ENCODE results near the gene FOXD4.
"Not testable (repeated sequence)": the region's sequence is repeated elsewhere in the genome, so short reads cannot be mapped to it uniquely, and the experiment has no call there.

The FOXD4 gene

GRCh38 chr9:117995-118467 is at the start of gene FOXD4:
TSS of gene FOXD4 (minus strand) at chr9:118417. CDS start at chr9:118119, 298 bp downstream.
- not testable (repeated sequence) for DNase-seq (ENCODE audit: low spot score)

DNA sequence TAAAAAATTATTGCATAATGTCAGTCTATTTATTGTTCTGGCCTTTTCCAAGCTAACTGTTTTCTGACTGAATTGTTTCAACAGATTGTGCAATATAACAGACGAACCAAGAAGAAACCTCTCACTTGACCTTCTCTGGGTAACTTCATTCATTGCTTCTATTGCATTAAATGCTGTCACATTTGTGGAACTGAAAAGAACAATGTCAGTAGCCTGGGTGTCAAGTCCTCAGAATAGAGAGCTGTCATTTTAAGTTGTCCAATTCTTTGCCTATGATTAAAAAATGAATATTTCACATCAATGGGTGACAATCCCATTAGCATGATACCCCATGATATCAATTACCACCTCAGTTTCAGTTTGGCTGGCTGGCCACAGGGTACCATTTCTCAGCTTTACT is 41.7 kb upstream of the FOXD4 start:
- DNase-seq (ENCODE audit: low spot score) = not testable (repeated sequence)

GRCh38 chr9:151173-151572 is 33.0 kb upstream of the FOXD4 start:
- DNase-seq (ENCODE audit: low spot score) = not testable (repeated sequence)

DNA sequence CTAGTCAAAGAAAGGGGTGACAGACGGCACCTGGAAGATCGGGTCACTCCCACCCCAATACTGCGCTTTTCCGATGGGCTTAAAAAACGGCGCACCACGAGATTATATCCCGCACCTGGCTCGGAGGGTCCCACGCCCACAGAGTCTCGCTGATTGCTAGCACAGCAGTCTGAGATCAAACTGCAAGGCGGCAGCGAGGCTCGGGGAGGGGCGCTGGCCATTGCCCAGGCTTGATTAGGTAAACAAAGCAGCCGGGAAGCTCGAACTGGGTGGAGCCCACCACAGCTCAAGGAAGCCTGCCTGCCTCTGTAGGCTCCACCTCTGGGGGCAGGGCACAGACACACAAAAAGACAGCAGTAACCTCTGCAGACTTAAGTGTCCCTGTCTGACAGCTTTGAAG is 21.7 kb upstream of the FOXD4 start:
- not testable (repeated sequence) for DNase-seq (ENCODE audit: low spot score)

- not testable (repeated sequence) for DNase-seq (ENCODE audit: low spot score)
Observed at GRCh38 chr9:117144-117994, 848 bp downstream of the FOXD4 start.

DNA sequence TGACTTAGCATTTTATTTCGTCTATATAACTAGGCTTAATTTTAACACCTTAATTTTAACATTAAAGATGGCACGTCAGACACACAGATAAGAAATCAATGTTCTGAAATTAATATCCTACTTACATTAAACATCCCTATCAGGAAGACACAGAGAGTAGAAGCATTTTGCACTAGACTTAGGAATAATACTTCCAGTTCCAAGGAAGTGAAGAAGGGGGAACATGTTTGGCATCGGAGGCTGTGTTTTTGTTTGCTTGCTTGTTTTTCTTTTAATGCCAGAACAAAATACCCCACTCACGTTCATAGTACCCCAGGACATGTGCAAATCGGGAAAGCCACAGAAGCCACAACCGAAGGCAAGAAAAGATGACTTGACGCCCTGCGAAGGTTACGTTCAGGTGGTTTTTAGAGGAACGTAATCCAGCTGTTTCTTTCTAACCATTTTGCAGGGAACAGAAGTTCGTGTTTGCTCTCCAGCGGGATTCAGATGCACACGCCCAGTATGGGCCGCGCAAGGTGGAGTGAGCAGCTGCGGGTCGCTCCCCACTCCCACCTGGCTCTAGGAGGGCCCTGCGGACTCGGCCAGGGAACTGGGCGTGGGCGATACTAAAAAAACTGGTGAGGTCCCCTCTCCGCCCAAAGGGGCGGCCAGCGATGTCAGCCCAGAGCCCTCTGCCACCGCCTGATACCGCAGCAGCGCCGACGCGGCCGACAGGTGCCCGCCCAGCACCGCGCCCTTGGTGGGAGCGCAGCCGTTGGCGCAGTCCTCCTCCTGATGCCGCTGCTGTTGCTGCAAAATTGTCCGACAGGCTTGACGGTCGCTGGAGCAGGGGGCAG is 1.8 kb downstream of the FOXD4 start:
- not testable (repeated sequence) for DNase-seq (ENCODE audit: low spot score)

GRCh38 chr9:115118-115451 is 3.1 kb downstream of the FOXD4 start:
- not testable (repeated sequence) for DNase-seq (ENCODE audit: low spot score)

DNA sequence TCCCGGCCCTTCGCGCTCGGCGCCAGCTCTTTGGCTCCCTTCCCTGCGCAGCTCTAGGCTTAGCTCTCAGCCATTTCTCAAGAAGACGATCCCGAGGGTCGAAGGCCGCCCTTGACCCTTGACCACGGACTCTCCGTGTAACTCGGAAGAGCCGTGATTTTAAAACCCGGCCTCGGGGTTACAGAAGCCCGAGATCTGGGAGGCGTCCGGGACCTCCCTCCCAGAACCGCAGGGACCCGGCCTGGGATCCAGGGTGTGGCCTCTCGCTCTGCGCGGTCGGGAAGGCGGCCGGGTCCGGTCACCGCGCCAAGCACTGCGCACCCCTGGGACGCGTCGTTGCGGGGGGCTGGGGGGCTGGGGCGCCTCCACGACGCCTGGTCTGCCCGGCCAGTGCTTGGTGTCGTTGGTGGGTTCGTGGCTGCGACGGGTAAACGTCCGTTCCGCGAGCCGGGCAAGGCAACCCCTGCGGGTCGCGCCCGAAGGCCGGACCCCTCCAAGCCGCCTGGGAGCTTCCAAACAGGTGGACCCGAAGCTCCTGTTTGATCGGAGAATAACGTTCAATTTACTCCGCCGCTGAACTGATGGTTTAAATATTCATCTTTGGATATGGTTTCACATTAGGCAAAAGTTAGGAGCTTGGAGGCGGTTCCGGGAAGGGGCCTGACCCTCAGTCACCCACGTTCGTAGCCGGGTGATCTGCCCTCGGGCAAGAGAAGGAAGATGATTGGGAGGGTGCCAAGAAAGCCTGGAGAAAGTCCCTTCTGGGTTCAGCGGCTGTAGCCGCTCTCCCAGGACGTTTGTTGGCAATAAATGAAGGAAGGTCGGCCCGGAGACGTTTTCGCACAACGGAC is 3.7 kb downstream of the FOXD4 start:
- not testable (repeated sequence) for DNase-seq (ENCODE audit: low spot score)

- not testable (repeated sequence) for DNase-seq (ENCODE audit: low spot score)
Observed at GRCh38 chr9:113468-114266, 4.5 kb downstream of the FOXD4 start.

DNA sequence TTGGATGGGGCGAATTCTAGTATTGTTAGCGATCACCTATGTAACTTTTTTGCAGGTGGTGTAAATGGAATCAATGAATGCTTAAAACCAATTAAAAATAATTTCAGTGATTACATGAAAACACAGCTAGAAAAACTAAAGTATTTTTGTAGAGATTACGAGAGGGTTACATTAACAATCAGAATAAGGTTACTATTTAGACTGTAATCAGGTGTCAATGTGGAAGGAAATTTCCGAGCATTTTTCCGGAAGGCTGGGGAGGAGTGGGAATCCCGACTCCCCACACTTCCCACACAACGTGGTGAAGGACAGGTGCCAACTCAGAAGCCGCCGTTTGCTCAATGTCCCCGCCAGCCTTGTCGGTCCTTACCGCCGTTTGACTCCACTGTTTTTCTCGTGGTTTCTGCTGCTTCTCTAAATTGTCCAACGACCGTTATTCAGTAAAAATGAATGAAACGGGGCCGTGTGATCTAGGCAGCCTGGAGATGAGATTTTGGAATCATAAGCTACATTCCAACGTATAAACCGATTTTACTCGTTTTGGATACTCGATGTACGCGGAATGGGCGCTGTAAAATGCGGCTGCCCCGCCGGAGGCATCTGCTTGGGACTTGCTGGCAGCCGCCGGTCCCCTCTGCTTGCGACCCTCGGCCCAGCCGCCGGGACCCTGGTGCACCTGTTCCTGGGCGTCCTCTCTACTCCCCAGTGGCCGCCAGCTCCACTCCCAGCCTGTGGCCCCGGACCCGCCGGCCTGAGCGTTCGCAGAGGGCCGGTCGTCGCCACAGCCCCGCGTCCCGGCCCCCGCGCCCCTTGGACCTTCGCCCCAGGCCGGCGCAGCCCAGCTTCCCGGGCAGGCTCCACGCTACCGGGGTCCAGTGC is 5.4 kb downstream of the FOXD4 start:
- DNase-seq (ENCODE audit: low spot score) = not testable (repeated sequence)

DNA sequence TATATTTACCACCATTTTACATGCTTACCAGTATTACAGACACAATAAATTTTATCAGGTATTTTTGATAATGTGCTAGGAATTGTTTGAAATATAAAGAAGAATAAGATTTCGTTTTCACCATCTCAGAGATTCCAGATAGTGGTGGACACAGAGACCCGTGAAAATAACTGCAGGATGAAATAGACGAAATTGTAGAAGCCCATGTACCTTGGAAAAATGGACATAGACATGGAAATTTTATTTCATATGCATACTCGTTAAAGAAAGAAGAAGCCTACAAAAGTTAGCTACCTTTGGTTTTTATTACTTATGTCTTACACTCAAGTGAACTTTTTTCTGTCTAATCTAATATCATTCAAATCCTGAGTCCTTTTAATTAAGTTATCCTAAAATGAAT is 7.5 kb downstream of the FOXD4 start:
- not testable (repeated sequence) for DNase-seq (ENCODE audit: low spot score)

DNA sequence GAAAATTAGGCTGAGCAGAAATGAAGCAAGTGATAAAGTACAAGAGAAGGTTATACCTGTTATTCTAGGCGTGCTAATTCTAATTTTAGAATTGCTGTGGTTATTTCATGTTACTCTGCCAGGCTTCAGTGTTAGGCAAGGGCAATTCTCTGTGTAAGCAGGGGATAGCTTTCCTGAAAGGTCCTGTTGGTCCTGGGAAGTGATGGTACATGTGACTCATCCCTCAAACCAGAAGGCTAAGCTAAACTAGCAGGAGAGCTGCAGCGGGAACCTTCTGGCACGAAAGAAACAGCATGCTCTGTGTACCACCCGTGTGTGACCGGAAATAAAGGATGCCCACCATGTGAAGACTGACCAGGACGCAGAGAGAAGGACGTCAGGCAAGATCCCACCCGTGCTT is 8.7 kb downstream of the FOXD4 start:
- not testable (repeated sequence) for DNase-seq (ENCODE audit: low spot score)

- not testable (repeated sequence) for DNase-seq (ENCODE audit: low spot score)
Observed at GRCh38 chr9:108742-109495, 9.3 kb downstream of the FOXD4 start.

- DNase-seq (ENCODE audit: low spot score) = not testable (repeated sequence)
Observed at GRCh38 chr9:105991-106390, 12.2 kb downstream of the FOXD4 start.

DNA sequence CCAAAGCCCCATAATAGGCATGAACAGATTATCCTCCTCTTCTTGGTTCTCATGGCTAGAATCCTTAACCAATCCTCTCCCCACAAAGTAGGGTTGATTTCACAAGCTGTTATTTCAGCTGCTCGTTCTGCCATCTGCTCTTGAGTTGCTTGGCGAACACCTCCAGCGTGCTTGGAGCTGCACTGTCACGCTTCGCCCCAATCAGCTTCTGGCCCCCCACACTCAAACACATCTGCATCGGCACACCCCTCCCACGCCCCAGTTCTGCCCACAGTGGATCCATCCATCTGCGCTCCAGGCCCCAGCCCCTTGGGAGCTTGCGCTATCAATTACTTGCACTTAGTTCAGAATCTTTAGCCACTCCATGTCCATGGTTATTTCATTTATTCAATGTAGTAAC is 17.8 kb downstream of the FOXD4 start:
- not testable (repeated sequence) for DNase-seq (ENCODE audit: low spot score)

DNA sequence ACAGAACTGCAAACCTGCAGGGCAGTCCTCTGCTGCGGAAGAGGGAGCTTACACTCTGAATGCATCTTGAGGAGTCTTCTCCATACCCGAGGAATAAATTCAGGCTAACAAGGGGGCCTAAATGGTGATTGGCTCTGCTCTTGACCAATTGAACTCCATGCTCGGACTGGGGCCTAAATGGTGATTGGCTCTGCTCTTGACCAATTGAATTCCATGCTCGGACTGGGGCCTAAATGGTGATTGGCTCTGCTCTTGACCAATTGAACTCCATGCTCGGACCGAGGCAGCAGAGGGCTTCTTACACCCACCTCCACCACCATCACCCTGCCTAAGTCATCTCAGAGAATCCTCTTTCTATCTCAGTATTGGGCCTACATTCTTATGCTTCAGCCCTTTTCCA is 18.4 kb downstream of the FOXD4 start:
- not testable (repeated sequence) for DNase-seq (ENCODE audit: low spot score)

DNA sequence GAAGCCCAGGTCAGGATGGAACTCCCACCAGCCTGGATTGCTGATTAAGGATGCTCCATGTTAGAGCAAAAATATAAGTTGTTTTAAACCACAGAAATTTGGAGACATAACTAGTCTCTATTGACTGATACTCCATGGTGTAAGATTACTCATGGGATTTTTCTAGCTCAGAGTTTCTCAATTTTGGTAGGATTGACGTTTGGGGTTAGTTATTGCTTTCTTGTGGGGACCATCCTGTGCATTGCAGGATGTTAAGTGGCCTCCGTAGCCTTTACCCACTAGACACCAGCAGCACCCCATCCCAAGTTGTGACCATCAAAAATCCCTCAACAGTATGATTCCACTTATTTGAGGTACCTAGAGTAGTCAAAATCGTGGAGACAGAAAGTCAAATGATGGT is 19.4 kb downstream of the FOXD4 start:
- DNase-seq (ENCODE audit: low spot score) = not testable (repeated sequence)

DNA sequence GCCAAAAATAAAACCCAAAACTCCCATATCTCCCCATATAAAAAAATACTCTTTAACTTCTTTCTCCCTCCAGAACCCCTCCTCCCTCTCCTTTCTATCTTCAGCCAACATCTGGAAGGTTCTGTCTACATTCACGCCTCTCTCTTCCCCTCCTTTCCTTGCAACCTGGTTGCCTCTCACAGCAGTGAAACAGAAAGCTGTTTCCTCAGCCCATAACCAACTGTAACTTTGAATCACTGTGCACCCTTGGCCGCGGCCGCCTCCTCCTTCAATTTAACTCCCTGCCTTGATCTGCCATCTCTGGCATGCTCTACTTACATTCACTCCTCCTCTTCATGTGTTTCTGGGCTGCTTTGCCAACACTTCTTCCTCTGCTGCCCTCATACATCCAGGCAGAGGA is 23.2 kb downstream of the FOXD4 start:
- DNase-seq (ENCODE audit: low spot score) = not testable (repeated sequence)

GRCh38 chr9:94323-94722 is 23.9 kb downstream of the FOXD4 start:
- not testable (repeated sequence) for DNase-seq (ENCODE audit: low spot score)
